OCI-LY3 (cell line): Measurements from ENCODE around the gene DPEP2.

Source experiments
- H2AFZ ChIP-seq: fragments of 200-600, 300-600 bp; shearing (Covaris generic); 2 replicates; pipeline ENCODE4 v1.6.0; 2014; ENCODE audit warnings: antibody characterized with exemption, low read depth, low read length
- H3K27ac ChIP-seq: fragments of 200-600, 300-600 bp; sonication (generic); 2 replicates; pipeline ENCODE4 v1.5.1; 2014; ENCODE audit warnings: mild to moderate bottlenecking, low read length, moderate library complexity, mixed read lengths
- H3K27me3 ChIP-seq: fragments of 200-600, 300-600 bp; sonication (generic); 2 replicates; pipeline ENCODE4 v1.6.1; 2014; ENCODE audit warnings: low read depth, low read length, mixed read lengths
- H3K36me3 ChIP-seq: fragments of 200-600, 300-600 bp; sonication (generic); replicated peaks from 2 replicates; pipeline ENCODE3; 2014; ENCODE audit warnings: low read depth, low read length, mixed read lengths
- H3K4me1 ChIP-seq: fragments of 300-600, 200-600 bp; sonication (generic); 2 replicates; pipeline ENCODE4 v1.6.1; 2014; ENCODE audit warnings: low read length, mixed read lengths
- H3K4me2 ChIP-seq: fragments of 200-600, 300-600 bp; sonication (generic); 2 replicates; pipeline ENCODE4 v1.6.1; 2014; ENCODE audit warnings: low read length, mixed read lengths
- H3K4me3 ChIP-seq: fragments of 300-600, 200-600 bp; sonication (generic); 2 replicates; pipeline ENCODE4 v1.5.1; 2014; ENCODE audit warnings: antibody characterized with exemption, mild to moderate bottlenecking, low read length, moderate library complexity
- H3K79me2 ChIP-seq: fragments of 300-600, 200-600 bp; shearing (Covaris generic); 2 replicates; pipeline ENCODE4 v1.6.1; 2014; ENCODE audit warnings: mild to moderate bottlenecking, low read length, mixed read lengths
- H3K9ac ChIP-seq: fragments of 300-600, 200-600 bp; shearing (Covaris generic); 2 replicates; pipeline ENCODE4 v1.6.0; 2014; ENCODE audit warnings: mild to moderate bottlenecking, low read length, moderate library complexity
- H3K9me3 ChIP-seq: fragments of 200-600, 300-600 bp; shearing (Covaris generic); 2 replicates; pipeline ENCODE4 v1.6.1; 2014; ENCODE audit warnings: low read length, mixed read lengths; ENCODE audit not compliant: insufficient read depth
- H4K20me1 ChIP-seq: fragments of 200-600, 300-600 bp; sonication (generic); 2 replicates; pipeline ENCODE4 v1.6.1; 2016; ENCODE audit warnings: low read length, mixed read lengths; ENCODE audit not compliant: insufficient read depth
- EZH2phosphoT487 ChIP-seq: fragments of 200-600 bp; shearing (Covaris generic); IDR thresholded peaks from 2 replicates; pipeline ENCODE4 v1.6.1; 2018; ENCODE audit warnings: antibody characterized with exemption, mixed run types, low read depth
- TF ChIP-seq, protein P1 (sequence below): fragments of 200-600, 300-600 bp; sonication (generic); IDR thresholded peaks from 2 replicates; pipeline ENCODE4 v1.5.1; 2014; ENCODE audit warnings: antibody characterized with exemption, low read length, low read depth

DPEP2 gene

DNA sequence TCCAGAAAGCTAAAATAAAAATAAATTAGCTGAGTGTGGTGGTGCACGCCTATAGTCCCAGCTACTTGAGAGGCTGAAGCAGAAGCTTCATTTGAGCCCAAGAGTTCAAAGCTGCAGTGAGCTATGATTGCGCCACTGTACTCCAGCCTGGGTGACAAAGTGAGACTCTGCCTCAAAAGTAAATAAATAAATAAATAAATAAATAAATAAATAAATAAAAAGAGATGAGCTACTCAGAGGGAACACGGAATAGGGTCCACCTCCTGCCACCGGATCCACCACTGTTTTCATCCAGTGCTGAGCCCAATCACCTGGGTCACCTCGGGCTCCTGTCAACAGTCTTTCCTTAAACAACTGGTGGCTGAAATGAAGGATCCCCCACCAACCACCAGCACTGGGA is 12.3 kb downstream of the DPEP2 start:
- Histone ChIP-seq H3K36me3 (no peaks in the 10 kb centered on the region), H3K27ac (no peak overlapping the region), H3K27me3 (no peaks in the 10 kb centered on the region), H3K79me2 (no peaks in the 10 kb centered on the region), H3K9me3 (no peaks in the 10 kb centered on the region), H4K20me1 (no peaks in the 10 kb centered on the region), H3K9ac (no peak overlapping the region), H2AFZ (no peak overlapping the region), H3K4me2 (no peak overlapping the region), H3K4me3 (no peak overlapping the region), H3K4me1 (peaks cover 49% of the 10 kb centered on the region)
- TF ChIP-seq, protein P1, sequence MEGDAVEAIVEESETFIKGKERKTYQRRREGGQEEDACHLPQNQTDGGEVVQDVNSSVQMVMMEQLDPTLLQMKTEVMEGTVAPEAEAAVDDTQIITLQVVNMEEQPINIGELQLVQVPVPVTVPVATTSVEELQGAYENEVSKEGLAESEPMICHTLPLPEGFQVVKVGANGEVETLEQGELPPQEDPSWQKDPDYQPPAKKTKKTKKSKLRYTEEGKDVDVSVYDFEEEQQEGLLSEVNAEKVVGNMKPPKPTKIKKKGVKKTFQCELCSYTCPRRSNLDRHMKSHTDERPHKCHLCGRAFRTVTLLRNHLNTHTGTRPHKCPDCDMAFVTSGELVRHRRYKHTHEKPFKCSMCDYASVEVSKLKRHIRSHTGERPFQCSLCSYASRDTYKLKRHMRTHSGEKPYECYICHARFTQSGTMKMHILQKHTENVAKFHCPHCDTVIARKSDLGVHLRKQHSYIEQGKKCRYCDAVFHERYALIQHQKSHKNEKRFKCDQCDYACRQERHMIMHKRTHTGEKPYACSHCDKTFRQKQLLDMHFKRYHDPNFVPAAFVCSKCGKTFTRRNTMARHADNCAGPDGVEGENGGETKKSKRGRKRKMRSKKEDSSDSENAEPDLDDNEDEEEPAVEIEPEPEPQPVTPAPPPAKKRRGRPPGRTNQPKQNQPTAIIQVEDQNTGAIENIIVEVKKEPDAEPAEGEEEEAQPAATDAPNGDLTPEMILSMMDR = no peak
- TF ChIP-seq EZH2phosphoT487 = no peak

GRCh38 chr16:67982011-67982696 is 17.1 kb downstream of the DPEP2 start:
- H3K27ac ChIP-seq = no peak overlapping the region
- no peak overlapping the region for H2AFZ ChIP-seq
- H3K9me3 ChIP-seq = no peaks in the 10 kb centered on the region
- no peak overlapping the region for H3K9ac ChIP-seq
- no peaks in the 10 kb centered on the region for H3K27me3 ChIP-seq
- peaks cover 25% of the 10 kb centered on the region for H3K4me1 ChIP-seq
- TF ChIP-seq EZH2phosphoT487 = no peak
- no peaks in the 10 kb centered on the region for H3K36me3 ChIP-seq
- H4K20me1 ChIP-seq = no peaks in the 10 kb centered on the region
- H3K4me3 ChIP-seq = no peak overlapping the region
- no peak overlapping the region for H3K4me2 ChIP-seq
- H3K79me2 ChIP-seq = no peaks in the 10 kb centered on the region

GRCh38 chr16:67979955-67980678 is 19.2 kb downstream of the DPEP2 start, which contains the start of gene DPEP3:
TSS of gene DPEP3 (minus strand) at chr16:67980499. CDS start at chr16:67980380, 119 bp downstream.
- Histone ChIP-seq H3K4me3 (no peak within 1 kb of the TSS), H3K4me2 (no peak within 1 kb of the TSS), H3K36me3 (no peaks in the 10 kb centered on the region), H4K20me1 (no peaks in the 10 kb centered on the region), H3K4me1 (peaks cover 25% of the 10 kb centered on the region), H3K79me2 (no peaks in the 10 kb centered on the region), H3K27me3 (no peaks in the 10 kb centered on the region), H2AFZ (no peak within 1 kb of the TSS), H3K9ac (no peak within 1 kb of the TSS), H3K27ac (no peak within 1 kb of the TSS), H3K9me3 (no peaks in the 10 kb centered on the region)
- no peak for TF ChIP-seq EZH2phosphoT487
- TF ChIP-seq, protein P1 = no peak; the same call in 1 of the 2 replicates

DNA sequence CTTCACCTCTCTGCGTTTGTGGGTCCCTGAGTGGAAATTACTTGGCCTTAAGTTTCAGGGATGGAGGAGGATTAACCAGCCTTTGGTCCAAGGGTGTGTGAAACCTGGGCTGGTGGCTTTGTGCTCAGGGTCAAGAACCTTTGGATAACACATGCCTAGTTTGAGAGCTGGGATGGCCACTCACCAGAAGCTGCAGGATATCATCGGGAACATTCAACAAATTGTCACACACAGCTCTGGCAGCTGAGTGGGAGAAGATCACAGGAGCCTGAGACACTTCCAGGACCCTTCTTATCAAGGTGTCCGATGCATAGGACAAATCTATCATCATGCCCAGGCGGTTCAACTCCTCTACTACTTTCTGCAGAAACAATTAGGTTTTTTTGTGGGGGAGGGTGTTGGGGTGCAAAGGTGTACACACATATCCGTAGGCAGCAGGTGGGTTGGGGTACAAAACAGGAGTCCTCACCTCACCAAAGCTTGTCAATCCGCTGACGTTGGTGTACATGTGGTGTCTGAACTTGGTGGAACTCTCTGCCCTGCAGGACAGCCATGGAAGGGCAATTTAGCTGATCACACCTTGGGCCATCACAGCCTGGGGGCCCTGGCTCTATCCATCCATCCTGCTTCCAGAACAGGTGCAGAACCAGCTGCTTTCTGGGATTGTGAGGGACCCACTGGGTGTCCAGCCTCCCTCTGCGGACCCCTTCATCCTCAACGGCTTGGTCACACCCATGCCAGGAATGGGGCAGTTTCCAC is 21.6 kb downstream of the DPEP2 start:
- Histone ChIP-seq H3K4me3 (no peak overlapping the region), H3K36me3 (no peaks in the 10 kb centered on the region), H4K20me1 (no peaks in the 10 kb centered on the region), H3K4me1 (peaks cover 7% of the 10 kb centered on the region), H3K4me2 (no peak overlapping the region), H2AFZ (no peak overlapping the region), H3K9me3 (no peaks in the 10 kb centered on the region), H3K27me3 (no peaks in the 10 kb centered on the region), H3K27ac (no peak overlapping the region), H3K79me2 (no peaks in the 10 kb centered on the region), H3K9ac (no peak overlapping the region)
- no peak for TF ChIP-seq EZH2phosphoT487
- TF ChIP-seq, protein P1 = no peak
